Measurements from ENCODE around the gene MTF2.
A peak's percentile ranks its signal among the peaks of the same experiment; 100 is the strongest.

The MTF2 gene

DNA sequence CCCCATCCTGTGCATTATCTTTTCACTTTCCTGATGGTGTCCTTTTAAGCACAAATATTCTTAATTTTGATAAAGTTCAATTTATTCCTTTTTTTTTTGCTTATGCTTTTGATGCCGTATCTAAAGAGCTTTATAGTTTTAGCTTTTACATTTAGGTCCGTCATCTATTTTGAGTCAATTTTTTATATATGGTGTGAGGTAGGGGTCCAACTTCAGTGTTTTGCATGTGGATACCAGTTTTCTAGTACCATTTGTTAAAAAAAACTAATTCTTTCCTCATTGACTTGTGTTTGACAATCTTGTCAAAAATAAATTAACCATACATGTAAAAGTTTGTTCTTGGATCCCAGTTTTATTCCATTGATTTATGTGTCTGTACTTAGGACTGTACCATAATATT lies 4.9 kb downstream of the MTF2 start:
- no peak for DNase-seq

DNA sequence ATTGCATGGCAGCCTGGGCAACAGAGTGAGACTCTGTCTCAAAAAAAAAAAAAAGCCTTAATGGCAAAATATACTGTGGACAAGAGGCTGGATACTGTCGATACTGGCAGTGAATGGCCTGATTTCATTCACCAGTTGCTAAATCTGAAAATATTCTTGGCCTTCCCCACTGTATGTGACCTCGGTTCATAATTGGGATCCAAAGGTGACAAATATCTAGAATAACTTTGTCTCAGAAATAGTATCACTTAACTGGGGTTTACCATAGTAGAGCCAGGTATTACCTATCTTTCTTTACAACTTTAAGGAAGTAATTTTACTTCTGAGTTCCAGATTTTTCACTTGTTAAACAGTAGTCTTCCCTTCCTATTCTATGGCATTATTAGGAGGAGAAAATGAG lies 8.4 kb downstream of the MTF2 start:
- DNase-seq = no peak

DNA sequence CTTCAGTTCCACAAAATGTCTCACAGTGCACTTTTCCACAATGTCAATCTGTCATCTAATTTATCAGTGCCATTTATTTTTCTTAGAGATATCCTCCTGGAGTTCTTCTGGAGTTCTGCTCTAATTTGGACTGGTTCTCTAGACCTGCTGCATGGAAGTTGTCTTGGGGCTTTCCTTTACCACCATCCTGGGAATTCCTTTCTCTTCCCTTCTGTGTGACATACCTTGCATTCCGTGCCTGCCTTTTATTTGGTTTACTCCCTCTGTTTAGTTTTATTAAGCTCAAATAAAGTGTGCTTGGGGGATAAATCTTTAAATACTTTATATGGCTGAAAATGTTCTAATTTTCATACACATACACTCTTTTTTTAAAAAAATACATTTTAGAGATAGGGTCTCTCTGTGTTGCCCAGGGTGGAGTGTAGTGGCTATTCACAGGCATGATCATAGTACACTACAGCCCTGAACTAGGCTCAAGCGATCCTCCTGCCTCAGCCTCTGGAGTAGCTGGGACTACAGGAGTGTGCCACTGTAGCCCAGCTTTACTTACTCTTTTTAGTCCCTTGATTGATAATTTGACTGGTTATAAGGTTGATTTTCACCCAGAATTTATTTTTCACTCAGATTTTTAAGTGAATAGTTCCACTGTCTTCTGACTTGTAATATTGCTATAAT lies 14.4 kb downstream of the MTF2 start:
- peak; percentile 41 for DNase-seq

DNA sequence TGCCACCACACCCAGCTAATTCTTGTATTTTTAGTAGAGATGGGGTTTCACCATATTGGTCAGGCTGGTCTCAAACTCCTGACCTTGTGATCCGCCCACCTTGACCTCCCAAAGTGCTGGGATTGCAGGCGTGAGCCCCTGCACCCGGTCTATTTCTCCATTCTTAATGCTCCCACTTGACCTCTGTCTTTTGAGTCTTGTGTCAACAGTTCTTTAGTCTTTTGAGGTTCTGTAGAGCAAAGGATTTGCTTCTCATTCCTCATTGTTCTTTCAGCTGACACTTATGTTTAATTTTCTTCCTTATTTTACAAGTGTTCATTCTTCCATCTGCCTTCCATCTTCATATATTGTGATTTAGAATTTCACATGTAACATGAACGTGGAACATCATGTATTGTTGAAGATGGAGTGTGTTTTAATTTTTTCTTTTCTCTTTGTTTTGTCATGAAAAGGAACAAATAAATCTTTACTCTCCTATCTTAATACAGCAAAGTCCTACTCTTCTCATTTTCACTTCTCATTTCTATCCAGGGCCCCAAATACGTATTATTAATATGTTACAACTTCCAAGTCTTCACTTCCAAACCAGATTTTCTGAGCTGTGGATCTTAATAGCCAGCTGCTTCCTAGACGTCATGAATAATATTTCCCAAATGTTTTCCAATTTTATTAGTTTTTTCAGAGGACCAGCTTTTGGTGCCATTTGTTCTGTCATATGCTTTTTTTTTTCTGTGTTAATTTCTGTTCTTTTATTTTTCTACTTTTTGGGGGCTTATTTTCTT lies 16.9 kb downstream of the MTF2 start:
- DNase-seq = no peak

DNA sequence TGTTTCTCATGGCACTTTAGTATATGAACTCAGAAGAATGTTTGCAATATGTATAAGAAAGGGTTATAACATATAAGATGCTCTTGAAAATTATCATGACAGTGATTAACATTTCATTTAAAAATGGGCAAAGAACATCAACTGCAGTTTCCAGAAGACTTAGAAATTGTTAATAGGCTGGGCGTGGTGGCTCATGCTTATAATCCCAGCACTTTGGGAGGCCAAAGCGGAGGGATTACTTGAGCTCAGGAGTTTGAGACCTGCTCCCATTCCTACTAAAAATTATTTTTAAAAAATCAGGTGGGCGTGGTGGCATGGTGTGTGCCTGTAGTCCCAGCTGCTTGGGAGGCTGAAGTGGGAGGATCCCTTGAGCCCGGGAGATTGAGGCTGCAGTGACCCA lies 23.1 kb downstream of the MTF2 start:
- DNase-seq = no peak

DNA sequence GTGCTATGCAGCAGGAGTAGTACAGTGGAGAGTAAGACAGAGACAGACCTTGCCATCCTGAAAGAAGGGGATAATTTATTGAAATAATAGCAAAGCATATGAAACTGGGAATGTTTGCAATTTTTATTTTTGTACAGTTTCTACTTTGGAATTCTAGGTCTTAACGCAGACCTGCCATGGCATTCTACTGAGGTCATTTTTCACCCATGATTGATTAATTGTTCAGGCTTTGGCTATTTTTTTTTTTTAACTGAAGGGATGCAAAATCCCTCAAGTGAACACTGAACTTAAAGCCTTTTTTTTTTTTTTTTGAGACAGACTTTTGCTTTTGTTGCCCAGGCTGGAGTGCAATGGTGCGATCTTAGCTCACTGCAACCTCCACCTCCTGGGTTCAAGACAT lies 27.1 kb downstream of the MTF2 start:
- peak; percentile 41 for DNase-seq

DNA sequence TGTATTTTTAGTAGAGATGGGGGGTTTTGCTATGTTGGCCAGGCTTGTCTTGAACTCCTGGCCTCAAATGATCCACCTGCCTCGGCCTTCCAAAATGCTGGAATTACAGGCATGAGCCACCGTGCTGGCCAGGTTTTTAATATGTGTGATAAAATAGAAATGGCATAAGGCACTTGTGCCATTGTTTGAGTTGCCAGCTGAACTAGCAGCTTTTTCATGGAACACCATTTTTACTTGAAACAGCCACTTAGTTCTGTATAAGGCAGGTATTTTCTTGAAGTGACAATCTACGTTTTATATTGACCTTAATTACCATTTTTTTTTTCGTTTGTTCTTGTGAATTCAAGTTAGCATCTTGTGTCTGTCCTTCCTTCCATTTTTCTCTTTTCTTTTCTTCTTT lies 28.3 kb downstream of the MTF2 start:
- no peak for DNase-seq

DNA sequence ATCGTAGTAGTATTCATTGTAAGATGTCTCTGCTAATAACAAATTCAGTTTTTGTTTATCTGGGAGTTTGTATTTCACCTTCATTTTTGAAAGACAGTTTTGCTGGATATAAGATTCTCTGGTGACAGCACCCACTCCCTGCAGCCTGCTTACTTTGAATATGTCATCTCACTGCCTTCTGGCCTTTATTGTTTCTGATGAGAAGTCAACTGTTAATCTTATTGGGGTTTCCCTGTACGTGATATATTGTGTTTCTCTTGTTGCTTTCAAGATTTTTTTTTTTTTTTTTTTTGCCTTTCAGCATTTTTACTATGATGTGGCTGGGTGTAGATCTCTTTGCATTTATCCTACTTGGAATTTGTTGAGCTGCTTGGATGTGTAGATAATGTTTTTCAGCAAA lies 29.3 kb downstream of the MTF2 start:
- no peak for DNase-seq

DNA sequence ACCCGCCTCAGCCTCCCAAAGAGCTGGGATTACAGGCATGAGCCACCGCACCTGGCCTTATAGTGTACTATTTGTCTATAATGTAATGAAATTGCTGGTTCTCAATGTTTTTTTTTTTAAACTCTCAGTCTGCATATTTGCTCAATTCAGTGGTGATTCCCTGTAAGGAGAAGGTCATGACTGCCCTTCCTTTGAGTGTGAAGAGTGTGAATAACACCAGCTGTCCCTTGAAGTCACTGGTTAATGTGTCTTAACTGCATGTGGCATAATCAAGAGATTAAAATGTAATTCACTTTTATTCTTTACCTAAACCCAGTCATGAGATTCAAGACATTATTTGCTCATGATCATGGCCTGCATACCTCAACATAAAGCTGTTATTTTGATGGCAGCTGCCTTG lies 30.5 kb downstream of the MTF2 start:
- DNase-seq = no peak

DNA sequence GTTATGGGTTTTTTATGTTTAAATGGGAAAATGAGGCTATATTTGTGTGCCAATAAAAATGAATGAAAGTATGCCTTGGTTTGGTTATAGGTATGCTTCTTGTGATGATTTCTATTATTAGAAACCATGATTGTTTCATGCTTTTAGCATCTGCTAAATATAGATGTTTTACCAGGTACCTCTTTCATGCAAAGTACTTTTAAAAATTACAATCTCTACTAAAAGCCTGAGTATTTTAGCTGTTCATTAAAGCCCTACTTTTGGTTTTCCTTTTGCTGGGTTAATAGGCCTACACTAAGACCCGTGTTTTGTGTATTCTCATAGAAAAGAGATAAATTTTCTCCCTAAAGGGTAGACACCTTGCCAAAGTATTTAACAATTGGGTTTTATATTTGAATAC lies 32.0 kb downstream of the MTF2 start:
- DNase-seq = no peak

DNA sequence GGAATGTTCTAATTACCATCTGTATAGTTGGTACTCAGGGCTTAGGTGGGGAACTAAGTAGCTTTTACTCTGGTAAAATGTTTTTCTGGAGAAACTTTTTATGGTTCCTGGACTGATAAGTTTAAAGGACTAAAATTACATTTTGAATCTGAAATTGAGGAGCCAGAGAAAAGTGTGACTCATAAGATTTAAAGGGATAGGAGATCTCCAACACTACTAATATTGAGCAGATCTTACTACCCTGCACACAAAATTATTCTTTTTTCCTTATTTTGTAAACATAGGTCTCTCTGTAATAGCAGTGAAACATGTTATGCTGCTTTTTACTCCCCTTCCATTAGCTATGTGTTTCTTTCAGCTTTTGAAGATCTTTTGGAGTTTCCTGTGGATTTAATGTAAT lies 32.5 kb downstream of the MTF2 start:
- DNase-seq = no peak

DNA sequence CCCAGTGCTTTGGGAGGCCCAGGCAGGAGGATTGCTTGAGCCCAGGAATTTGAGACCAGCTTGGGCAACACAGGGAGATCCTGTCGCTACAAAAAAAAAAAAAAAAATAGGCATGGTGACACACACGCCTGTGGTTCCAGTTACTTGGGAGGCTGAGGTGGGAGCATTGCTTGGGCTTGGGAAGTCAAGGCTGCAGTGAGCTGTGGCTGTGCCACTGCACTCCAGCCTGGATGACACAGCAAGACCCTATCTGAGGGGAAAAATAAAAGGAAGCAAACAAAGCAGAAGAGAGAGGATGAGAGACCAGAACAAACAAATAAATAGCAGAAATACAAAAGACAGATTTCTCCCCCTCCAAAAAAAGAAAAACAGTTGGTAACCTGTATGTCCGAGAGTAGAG lies 34.0 kb downstream of the MTF2 start:
- no peak for DNase-seq

DNA sequence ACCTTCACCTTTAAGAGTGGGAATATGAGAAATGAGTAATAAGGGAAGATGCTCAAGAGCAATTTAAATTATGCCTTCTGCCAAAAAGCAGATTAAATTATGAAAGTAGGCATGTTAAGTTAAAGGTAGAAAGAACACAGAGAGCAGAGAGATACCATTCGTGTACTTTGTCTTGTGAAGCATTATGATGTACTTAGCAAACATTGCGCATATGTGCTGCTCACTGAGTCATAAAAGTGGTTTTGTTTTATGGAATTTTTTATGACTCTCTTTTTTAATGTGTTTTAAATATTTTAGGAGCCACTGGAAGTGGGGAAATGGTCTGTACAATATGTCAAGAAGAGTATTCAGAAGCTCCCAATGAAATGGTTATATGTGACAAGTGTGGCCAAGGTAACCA lies 35.3 kb downstream of the MTF2 start:
- DNase-seq = peak; percentile 54

DNA sequence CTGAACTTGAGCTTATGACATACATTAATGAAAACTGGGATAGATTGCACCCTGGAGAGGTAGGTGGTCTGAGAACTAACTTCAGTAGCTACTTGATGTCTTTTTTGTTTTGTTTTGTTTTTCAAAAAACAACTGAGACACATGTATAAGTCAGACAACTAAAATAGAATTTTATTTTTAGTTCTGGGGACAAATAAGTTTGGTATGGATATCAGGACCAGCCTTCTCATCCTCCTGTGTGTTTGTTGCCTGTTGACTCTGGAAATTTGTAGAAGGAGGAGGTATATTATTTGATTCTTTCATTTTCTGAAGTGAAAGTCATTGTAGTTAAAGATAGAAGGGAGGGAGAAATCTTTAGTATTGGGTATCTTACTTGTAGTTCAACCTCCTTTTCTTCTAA lies 41.5 kb downstream of the MTF2 start:
- DNase-seq = no peak

DNA sequence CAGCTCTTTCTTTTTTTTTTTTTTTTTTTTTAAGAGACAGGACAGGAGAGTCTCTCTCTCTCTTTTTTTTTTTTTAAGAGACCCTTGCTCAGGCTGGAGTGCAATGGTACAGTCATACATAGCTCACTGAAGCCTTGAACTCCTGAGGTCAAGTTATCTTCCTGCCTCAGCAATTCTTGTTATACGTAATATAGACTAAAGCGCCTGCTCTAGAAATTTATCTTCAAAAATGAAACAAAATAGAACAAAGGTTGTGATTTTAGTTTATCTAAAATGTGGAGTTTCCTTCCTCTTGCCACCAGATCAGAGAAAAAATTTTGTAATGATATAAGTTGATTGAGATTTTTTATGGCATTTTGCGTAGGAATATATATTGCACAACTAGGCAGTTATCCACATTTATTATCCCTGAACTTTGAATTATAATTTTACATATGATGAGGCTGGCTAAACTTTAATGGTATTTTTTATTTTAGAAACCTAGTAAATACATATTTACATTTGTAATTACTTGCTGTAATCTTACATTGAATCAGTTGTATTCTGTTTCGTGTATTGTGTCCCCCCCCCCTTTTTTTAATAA lies 44.2 kb downstream of the MTF2 start:
- no peak for DNase-seq

DNA sequence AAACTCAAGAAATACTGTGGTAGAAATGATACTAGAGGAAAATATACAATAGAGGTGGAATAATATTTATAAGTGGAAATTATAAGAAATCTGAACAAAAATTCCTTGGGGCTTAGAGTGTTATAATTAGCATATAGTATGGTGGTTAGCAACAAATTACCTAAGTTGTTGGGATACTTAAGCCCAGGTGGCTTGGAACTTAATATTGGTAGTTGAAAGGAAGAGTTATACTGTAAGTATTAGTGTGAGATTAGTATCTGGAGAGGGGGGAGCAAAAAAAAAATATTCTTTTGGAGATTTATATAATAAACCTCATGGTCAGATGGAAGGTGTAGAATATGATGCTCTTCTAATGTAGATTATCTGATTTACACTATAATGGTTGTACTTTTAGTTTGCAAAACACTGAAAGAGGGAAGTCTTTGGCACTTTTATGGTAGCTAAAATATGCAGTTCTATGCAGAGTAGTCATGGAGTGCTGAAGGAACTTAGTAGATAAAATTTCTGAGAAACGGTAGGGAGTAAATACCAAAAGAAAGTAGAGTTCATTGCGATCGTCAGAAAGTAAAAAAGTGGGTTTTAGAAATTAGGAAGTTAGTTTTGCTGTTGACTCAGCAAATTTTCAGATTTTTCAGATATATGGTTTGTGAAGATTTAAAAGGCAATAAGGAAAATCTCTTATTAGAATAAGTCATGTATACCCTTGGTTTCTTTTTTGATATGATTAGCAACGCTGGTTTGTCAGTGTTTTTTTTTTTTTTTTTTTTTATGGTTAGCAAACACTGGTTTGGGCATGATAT lies 45.7 kb downstream of the MTF2 start:
- no peak for DNase-seq

DNA sequence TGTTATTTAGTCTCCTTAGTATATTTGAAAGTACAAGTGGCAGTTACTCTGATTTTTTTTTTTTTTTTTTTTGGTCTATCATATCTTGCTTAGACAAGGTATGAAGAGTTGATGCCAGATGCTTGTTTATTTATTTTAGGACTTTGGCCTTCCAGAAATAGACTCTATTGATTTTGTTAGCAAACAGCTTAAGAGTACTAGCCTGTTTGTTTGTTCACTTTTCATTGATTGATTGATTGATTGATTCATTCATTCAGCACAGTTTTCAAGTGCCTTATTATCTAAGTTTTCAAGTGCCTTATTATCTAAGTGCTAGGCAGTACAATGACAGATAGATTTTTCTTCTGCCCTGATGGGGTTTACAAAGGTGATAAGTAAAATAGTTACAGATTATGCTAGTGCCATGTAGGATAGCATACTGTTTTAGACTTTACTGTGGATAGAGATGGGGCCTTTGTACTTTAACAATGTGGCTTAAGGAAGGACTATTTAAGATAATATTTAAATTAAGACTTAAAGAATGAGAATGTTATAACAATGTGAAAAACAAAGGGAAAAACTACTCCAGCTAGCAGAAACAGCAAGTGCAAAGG lies 50.5 kb downstream of the MTF2 start:
- DNase-seq = no peak

DNA sequence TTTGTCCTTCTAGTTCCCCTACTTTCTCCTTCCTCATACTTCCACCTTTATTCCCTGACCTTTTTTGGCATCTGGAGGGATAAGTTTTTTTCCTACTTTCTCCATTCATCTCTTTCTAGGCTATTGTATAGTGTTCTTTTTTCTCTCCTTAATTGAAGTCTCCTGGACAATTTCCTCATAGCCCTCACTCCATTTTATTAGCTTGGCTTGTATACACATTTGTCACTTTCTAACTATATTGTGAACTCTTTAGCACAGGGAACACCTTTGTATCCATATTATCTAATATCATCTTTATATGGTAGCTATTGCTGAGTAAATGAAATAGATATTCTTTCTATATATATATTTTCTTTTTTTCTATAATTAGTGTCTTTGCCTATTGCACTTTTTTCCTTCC lies 53.6 kb downstream of the MTF2 start:
- DNase-seq = no peak

DNA sequence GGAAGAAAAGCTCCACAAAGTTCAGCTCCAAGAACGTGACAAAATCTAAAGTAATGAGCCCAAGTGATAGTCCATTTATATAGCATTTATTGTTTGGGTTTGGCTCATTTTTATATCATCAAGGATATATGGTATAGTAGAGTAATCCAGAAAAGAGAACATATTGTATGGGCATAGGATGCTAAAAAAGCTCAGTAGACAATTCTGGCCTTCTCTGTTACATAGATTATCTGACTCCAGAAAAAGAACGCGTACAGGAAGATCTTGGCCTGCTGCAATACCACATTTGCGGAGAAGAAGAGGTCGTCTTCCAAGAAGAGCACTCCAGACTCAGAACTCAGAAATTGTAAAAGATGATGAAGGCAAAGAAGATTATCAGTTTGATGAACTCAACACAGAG lies 57.4 kb downstream of the MTF2 start:
- DNase-seq = no peak

DNA sequence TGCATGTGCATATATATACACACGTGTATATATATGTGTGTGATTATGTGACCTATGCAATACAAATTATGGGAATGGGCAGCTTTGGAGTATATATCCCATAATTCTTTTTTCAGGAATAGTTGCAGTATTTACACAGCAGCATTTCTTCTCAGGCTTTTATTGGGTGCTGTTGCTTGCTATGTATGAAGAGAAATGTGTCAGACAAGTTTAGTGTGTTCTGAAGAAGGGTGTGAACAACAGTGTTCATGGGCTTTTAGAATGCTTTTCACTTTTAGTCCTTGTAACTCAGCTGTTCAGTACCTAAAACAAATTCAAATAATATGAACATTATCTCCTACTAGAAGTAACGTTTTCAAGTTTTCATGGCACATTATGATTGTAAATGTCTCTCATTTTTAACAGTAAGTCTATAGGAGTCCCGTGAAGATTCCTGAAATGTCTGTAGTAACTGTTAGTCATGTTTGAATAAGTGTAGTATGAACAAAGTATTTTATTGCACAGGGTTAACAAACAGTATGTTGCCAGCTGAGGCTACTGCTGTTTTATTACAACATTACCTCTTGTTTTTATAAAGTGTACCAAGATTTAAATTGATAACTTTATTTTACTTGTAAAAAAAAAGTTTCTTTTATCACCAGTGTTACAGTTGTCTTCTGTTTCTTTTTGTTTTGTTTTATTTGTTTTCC lies 58.7 kb downstream of the MTF2 start:
- no peak for DNase-seq

DNA sequence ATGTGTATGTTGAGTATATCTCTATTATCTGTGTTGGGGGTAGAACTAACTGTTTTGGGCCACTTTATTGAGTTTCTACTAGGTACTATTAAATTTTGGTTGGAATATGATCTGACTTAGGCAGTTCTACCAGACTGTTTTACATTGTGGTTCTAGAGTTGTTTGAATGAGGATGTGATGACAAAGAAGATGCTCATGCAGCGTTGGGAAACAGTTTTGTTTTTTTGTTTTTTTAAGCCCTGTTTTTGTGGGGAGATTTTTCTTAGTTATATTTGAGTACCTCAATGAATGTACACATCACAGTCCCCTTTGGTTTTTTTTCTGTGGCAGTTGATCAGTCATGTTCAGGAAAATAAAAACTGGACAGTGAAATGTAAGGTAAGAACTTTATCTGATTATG lies 61.0 kb downstream of the MTF2 start:
- DNase-seq = no peak

DNA sequence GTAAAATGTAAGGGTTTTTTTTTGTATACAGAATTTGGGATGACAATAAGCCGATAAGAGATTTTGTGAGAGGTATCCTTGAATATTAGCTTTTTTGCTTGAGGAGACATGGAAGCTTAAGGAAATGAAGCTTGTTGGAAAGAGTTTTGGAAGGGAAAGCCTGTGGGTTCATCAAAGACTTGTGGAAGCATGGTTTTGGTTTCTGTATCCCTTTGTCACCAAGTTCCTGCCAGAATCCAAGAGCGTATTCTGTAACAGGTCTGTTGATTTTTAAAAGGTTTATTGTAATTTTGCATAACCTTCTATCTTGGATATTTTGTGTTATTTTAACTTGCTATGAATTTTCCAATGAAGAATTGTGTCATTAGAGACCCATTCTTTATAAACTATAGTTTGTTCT lies 63.1 kb downstream of the MTF2 start:
- no peak for DNase-seq

DNA sequence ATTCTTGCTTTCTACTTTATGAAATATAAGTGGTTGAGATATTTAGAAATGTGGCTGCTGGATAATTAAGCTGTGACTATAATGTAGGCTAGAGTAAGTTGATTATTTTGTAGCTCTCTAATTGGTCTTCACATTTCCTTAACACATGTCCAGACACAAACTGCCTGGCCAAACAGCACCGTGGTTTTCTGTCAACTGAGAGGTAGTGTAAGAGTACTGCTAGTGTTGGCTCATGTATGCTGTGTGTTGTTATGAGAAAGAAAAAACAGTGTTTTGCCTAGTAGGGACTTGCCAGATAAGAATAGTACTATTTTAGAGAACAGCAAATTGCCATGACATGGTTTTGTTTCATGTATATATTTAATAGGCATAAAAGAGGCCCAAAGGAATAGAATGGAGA lies 64.1 kb downstream of the MTF2 start:
- DNase-seq = no peak
